ENCODE measurements around the gene GABRA5.

Gene GABRA5

DNA sequence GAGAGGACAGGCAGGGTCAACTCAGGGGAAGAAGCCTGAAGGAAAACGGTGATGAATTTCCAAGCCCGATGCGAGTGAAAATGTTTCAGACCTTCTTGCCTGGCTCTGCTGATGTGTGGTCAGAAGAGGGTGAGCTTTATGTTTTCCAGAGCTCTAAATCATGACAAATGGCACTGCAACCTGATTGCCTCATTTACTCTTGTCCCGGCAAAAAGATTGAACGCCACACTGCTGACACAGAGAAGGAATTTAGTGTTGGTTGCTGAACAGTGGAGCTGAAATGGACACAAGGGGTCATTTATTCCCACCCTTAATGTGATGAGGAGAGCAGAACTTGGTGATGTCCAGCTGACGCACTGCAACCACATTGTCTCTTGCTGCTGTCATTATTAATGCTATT is 68.0 kb downstream of the GABRA5 start:
- DNase-seq = no peak

DNA sequence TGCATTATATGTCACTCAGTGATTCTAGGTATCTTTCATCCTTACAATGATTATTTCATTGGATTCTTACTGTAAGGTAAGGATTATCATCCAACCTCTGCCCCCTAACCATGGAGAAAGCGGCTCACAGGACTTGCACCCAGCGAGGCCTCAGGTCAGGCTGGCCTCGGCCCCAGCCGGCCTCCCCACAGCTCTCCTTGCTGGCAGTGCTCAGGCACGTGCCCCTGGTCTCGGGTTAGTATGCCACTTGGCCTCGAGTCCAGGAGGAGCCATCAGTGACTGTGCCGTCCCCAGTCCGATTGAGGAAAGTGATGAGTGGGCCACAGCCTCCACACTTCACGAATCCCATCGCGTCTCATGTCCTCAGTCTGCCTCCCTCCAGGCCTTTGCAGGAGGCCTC is 68.5 kb downstream of the GABRA5 start:
- no peak for DNase-seq

DNA sequence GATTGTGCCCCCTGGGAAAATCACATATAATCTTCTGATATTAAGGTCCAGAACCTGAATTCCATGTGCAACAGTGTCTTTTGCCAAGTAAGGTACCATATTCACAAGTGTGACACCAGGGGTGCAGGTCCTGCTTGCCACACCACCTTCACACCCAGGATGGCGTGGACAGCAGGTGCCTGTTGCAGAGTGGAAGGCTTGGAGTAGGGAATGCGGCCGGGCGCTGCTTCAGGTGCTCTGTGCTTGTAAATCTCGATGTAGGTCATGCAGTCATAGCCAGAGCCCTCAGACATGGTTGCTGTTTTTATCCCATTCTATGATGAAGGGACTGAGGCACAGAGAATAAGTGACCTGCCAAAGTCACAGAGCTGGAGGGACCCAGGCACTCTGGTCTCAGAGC is 69.6 kb downstream of the GABRA5 start:
- DNase-seq = no peak

DNA sequence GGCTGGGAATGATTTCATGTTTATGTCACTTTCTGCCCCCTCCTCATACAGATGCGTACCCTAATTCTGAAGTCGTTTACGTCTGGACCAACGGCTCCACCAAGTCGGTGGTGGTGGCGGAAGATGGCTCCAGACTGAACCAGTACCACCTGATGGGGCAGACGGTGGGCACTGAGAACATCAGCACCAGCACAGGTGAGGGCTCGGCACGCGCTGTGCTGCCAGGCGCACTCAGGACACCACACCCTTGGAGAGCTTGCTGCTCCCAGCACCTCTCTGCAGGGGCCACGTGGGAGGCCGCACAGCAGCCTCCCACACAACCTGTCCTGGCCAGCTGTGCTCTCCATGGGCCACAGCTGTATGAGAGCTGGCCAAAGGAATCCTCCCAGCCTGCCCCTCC is 70.3 kb downstream of the GABRA5 start:
- DNase-seq = no peak

DNA sequence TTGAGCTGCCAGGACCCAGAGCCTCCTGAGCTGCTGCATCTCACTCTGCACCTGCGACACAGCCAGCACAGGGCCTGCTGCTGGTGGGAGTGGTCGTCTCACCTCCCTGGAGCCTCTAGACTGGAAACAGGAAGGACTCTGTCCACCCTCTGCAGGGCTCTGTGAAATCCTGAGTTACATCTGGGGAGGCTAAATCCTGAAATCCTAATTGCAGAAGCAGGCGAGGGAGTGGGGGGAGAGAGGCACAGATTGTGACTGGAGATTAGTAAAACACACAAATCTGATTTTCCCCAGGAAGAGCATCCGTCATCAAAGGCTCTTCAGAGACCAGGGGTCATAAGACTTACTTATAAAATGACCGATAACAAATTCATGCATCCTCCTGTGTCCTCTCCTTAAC is 72.5 kb downstream of the GABRA5 start:
- DNase-seq = no peak

DNA sequence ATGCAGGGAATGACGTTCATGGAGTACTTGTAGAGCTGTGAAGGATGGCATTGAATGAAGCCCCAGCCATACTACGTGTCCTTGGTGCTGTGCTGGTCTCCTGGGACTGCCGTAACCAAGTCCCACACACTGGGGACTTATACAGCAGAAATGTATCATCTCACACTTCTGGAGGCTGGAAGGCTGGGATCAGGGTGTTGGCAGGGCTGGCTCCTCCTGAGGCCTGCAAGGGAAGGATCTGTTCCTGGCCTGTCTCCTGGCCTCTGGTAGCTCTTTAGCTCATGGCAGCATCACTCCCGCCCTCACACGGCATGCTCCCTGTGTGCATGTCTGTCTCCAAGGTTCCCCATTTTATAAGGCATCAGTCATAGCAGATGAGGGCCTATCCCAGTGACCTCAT is 74.6 kb downstream of the GABRA5 start:
- no peak for DNase-seq

DNA sequence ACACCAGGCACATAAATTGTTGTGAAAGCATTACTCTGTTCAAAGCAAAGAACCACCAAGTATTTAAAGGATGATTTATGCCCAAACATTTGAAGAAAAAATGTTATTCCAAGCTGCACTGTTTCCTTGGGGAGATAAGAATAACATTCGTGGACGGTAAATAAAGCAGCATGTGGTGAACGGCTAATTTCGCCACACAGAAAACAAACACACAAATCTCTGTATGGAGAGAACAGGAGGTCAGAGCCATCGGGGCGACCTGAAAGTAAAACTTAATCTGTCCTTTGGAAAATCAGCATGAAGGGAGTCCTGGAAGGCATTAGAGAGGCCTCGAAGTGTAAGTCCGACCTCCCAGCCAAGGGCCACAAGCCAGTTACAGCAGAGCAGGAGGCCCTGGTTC is 77.0 kb downstream of the GABRA5 start:
- DNase-seq = no peak

DNA sequence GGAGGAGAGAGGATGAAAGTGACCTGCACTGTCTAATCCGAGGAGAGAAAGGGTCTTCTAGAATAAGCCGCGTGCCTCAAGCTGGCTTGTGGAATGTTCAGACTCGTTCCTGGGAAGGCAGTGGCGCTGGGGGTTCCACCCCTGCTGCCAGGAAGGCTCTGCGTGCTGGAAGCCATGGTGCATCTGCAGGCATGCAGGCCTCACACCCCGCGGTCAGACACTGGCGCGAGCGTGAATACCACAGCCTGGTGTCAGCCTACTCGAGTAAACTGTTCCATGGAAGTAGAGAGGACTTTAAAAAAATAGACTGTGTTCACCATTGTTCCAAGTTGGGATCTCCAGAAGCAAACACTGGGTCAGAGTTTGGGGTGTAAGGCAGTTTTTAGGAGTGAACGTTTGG is 78.2 kb downstream of the GABRA5 start:
- no peak for DNase-seq

DNA sequence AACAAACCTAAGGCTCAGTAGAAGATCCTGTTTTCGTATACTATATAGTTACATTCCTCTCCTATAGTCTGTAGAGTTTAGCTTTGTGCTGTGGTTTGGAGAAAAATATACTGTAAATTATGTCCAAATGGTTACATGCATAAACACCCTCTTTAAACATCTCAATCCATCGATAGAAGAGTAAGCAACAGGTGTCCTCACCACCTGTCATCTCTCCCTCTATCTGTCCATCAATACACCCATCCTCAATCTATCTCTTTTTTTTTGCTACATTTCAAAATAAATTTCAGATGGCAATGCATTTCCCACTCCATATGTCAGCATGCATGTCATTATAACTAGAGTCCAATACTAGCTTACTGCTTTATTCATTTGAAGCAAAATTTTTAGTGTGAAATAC is 83.1 kb downstream of the GABRA5 start:
- DNase-seq = no peak

DNA sequence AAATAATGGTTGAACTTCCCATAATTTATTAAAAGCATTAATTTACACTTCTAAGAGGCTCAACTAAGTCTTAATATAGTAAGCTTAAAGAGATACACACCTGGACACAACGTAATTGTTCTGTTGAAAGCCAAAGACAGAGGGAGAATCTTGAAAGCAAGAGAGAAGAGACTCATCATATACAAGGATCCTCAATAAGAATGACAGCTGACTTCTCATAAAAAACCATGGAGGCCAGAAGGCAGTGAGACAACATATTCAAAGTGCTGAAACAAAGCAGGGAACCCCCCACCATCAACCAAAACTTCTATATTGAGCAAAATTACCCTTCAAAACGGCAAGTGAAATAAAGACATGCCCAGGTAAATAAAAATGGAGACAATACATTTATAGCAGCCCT is 87.5 kb downstream of the GABRA5 start:
- DNase-seq = no peak

DNA sequence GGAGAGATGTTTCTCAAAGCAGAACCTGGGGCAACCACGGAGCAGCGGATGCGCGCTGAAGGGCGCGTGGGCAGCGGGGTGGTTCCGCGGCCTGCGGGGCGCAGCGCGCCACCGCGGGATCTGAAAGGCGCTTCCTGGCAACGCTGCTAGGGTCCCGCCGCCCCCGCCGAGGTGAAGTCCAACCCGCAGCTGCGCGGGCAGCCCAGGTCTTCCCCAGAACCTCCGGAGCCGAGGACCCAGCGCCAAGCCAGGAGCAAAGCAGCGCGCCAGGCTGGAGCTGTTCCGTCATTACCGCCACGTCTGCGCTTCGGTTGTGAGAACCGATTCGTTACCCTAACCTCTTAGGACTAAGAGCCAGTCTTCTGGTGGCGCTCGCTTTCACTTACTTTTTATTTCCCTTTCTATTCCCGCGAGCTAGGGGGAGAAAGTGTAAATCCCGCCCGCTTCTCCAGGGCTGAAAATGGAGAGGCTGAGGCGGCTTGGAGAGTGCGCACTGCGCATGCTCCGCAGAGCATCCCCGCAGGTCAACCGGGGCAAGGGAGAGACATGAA is 100.9 kb downstream of the GABRA5 start:
- DNase-seq = no peak

DNA sequence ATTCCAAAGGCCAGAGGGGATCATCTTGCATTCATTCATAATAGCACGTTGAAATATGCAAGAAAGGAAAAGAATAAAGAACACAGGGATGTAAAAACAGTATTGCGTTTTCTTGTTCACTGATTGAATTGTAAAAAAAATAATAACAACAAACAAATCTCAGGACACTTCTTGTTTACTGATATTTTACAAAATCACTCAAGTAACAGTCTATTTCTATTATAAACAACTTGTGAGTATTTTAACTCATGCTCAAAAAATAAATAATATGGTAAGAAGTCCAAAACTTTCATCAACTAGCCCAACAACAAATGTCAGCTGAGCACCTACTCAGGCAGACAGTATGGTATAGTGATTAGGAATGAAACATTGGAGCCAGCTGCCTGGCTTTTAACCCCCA is 101.9 kb downstream of the GABRA5 start:
- DNase-seq = no peak

DNA sequence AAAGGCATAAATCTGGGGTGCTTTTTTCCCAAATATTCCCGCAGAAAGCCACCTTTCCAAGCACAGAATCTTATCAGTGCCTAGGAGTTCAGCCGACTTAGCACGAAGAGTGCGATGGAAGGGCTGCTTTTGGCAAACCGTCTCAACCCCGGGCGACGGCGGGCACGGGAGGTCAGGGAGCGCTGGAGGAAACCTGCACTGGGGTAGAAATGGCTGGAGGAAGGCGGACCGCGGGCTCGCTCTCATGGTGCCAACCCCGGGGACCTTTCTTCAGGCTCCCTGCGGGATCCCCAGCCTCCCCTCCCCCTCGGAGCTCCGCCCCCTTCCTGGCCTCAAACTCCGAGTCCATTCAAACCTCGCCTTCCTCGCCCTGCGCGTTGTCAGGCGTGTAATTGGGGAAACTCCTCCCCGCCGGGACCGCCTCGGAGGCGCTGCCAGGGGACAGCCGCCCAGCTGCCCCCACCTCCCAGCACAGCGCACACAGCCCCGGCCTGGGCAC is 103.9 kb downstream of the GABRA5 start, which contains the start of gene GABRG3:
Gene GABRG3 (plus strand): TSS at position 470 of the 499 bp plus-strand sequence.
- no peak for DNase-seq

DNA sequence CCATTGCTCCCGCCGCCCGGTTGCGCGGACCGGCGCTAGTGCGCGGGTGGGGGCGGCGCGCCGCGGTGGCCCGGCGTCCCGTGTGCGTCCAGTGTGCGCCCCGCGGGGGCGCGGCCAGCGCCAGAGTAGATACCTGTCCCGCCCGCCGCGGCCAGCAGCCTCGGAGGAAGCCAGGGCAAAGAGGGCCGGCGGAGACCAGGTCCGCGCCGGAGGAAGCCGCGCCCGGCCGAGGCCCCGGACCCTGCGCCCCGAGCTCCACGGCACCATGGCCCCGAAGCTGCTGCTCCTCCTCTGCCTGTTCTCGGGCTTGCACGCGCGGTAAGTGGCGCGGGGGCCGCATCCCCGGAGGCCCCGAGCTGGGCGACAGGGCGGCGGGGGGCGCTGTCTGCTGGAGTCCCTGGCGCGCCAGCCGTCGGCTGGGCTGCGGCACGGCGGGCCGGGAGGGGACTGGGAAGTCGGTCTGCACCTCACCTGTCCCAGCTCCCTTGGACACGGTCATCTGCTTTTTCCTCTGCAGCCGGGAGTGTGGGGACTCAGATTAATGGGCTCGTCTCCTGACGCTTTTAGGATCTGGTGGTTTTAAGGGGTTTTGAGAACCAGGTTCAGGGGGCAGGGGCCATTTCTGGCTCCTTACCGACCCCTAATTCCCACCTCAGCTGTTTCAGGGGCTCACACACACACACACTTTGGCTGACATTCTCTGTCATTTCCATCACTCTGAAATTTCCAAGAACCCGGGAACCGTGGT is 104.6 kb downstream of the GABRA5 start:
- no peak for DNase-seq

DNA sequence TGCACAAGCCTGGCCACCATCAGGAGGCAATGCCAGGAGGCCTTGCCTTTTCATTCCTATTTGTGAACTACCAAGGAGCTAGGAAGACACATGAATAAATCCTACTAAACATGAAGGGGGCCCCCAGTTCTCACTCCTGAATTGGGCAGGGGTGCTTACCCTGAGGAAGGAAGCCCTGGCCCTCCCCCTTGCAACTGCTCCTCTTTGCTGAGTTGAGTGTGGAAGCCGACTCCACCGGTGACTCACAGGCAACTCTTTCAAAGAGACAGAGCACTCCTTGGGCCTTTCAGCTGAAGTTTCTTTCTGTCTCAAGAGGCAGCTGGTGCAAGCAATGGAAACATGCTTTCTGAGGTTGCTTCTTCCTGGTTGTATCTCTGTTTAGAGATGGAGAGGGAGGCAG is 105.8 kb downstream of the GABRA5 start:
- DNase-seq = no peak

DNA sequence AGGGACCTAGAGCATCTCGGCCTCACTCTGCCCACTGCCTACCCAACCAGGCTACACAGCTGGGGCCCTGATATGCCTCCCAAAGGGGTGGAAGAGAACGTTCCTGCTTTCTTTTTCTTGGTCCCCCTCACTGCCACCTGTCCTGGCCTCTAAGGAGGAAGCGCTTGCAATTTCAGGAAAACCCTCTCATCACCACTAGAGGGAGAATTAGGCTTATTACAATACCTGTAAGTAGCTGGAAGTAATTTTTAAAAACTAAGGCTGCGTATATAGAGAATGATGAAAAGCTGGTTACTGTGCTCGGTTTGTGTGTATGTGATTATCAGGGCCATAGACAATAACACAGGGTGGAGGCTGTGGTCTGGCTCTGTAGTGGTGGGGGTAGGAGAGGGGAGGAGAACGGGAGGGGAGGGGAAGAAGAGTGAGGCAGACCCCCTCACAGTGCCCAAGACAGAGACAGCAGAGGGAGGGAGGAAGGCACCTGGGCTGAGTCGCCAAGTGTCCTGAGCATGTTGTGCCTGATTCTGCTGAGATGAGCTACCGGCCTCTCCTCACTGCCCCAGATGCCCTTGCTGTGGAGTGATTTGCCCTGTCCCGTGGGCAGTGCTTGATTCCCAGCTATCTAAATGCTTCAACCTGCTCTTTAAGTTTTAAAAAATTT is 107.4 kb downstream of the GABRA5 start:
- DNase-seq = peak in 1 of 3 donors; percentile 2

DNA sequence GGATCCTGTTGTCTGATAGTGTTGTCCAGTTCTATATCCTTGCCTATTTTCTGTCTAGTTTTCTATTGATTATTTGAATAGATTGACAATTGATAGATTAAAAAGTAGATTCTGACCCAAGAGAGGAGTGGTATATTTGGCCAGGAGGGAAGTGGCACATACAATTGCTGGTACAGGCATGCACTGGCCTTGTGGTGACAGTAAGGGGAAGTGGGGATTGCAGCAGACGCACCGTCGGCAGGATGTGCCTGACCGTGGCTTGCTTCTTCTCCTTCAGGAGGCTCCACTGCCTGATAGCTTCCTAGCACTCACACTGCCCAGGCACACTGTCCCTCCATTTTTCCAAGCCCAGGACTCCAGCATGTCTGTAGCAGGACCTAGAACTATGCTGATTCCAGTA is 114.6 kb downstream of the GABRA5 start:
- no peak for DNase-seq

DNA sequence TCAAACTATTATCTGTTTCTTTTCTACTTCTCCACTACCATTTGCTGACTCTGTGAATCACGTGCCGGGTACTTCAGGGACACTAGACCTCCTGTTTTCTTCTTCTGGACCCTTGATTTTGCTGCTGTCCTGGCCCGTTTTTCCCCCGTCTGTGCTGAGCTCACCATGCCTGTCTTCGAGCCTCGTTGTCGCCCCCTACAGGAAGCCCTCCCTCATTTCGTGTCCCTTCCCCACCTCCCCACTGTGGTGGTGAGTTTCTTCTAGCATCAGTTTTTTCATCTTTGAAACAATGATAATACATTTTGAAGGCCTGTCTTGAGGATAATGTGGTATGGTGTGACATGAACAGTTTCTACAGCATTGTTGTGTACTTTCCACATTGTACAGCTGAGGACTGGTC is 117.0 kb downstream of the GABRA5 start:
- peak in 2 of 3 donors; percentile 1 to 4 for DNase-seq

DNA sequence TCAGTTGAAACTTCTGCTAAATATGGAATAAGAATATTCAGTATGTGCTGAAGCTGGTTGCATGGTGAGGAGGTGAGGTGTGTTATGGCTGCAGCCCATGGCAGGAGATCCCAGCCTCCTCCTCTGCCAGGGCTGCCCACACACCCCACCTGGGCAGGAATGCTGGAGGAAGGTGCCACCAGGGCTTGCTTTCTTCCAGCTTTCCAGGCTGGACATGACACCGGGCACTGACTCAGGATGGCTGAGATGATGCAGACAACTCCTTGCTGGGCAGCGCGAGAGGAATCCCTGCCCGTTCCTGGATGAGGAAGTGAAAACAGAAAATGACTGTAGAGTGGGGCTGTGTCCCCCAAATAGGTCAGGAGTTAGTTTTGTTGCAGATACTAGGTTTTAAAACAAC is 118.2 kb downstream of the GABRA5 start:
- no peak for DNase-seq

DNA sequence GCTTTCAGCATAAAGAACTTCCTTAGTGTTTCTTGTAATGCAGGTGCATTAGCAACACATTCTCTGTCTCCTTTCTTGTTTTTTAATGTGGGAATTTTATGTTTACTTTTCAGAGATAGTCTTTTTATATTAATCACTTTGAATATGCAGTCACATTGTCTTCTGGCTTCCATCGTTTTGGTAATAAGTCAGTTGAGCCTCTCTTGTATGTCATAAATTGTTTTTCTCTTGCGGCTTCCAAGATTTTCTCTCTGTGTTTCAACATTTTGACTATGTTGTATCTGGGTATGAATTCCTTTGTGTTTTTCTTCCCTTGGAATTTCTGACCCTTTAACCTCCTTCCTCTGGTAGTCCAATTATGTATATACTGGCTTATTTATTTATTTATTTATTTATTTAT is 129.4 kb downstream of the GABRA5 start:
- DNase-seq = no peak
